Activated T-helper 17 cell treated with anti-CD3 and anti-CD28 coated beads, Interleukin-2, amount 50 U/mL, for 72 hours (primary cell): ENCODE data around the gene RPLP2. TPM values are rescaled to one million over a fixed set of nuclear protein-coding genes. Genes with fewer than 3 reads are reported as not detected.
A peak's percentile ranks its signal among the peaks of the same experiment; 100 is the strongest.

Experiments
- ATAC-seq: fragments of 150-1000 bp; cut with Tn5 transposase; replicated peaks from 2 replicates; pipeline ENCODE4 v1.10.0; 2021; ENCODE audit warnings: mild to moderate bottlenecking, moderate library complexity
- H3K27ac Mint-ChIP-seq: one replicate; pipeline ENCODE4 v1.8.0; 2022; ENCODE audit warnings: mixed read lengths
- H3K27me3 Mint-ChIP-seq: one replicate; pipeline ENCODE4 v1.8.0; 2022; ENCODE audit warnings: mixed read lengths
- H3K36me3 Mint-ChIP-seq: one replicate; pipeline ENCODE4 v1.8.0; 2022; ENCODE audit warnings: low read depth, mild to moderate bottlenecking, mixed read lengths
- H3K4me1 Mint-ChIP-seq: one replicate; pipeline ENCODE4 v1.8.0; 2022; ENCODE audit warnings: mixed read lengths
- H3K4me3 Mint-ChIP-seq: one replicate; pipeline ENCODE4 v1.8.0; 2022; ENCODE audit warnings: mild to moderate bottlenecking, mixed read lengths
- H3K9me3 Mint-ChIP-seq: one replicate; pipeline ENCODE4 v1.8.0; 2022; ENCODE audit warnings: mixed read lengths
- total RNA-seq, 2 donors: library from RNA; stranded (reverse); gene quantifications; one replicate each; pipeline ENCODE4 v1.2.3, GENCODE V29; 2022

Gene RPLP2
- total RNA-seq, 2 donors from 2014 or later, result 2,744 to 3,086 TPM

GRCh38 chr11:818396-819128 is 8.8 kb downstream of the RPLP2 start, which contains the start of gene PNPLA2:
Gene PNPLA2, plus strand, starts transcription at chr11:818914. Its CDS starts 805 bp downstream, at chr11:819719.
- no peaks in the 10 kb centered on the region for H3K4me1 Mint-ChIP-seq
- H3K27ac Mint-ChIP-seq, result peak within 1 kb of the TSS; percentile 52
- ATAC-seq, result no peak
- no peaks in the 10 kb centered on the region for H3K27me3 Mint-ChIP-seq
- peaks cover 21% of the 10 kb centered on the region for H3K36me3 Mint-ChIP-seq
- peak within 1 kb of the TSS; percentile 71 for H3K4me3 Mint-ChIP-seq
- no peaks in the 10 kb centered on the region for H3K9me3 Mint-ChIP-seq

GRCh38 chr11:819129-819931 is 9.6 kb downstream of the RPLP2 start:
- H3K4me3 Mint-ChIP-seq, result peak overlapping the region; percentile 71
- H3K36me3 Mint-ChIP-seq, result peaks cover 13% of the 10 kb centered on the region
- H3K27ac Mint-ChIP-seq, result no peak overlapping the region
- no peaks in the 10 kb centered on the region for H3K27me3 Mint-ChIP-seq
- H3K9me3 Mint-ChIP-seq, result no peaks in the 10 kb centered on the region
- no peaks in the 10 kb centered on the region for H3K4me1 Mint-ChIP-seq
- peak; percentile 88 for ATAC-seq

GRCh38 chr11:819943-820649 is 10.3 kb downstream of the RPLP2 start:
- Mint-ChIP-seq H3K36me3 (peaks cover 11% of the 10 kb centered on the region), H3K9me3 (no peaks in the 10 kb centered on the region), H3K27ac (peak overlapping the region; percentile 43), H3K4me3 (peak overlapping the region; percentile 71), H3K4me1 (no peaks in the 10 kb centered on the region), H3K27me3 (no peaks in the 10 kb centered on the region)
- peak; percentile 78 for ATAC-seq

GRCh38 chr11:820655-821511 is 11.1 kb downstream of the RPLP2 start:
- H3K27me3 Mint-ChIP-seq, result no peaks in the 10 kb centered on the region
- H3K36me3 Mint-ChIP-seq, result peaks cover 16% of the 10 kb centered on the region
- no peaks in the 10 kb centered on the region for H3K9me3 Mint-ChIP-seq
- no peaks in the 10 kb centered on the region for H3K4me1 Mint-ChIP-seq
- H3K27ac Mint-ChIP-seq, result peak overlapping the region; percentile 43
- no peak for ATAC-seq
- H3K4me3 Mint-ChIP-seq, result peak overlapping the region; percentile 71

GRCh38 chr11:821512-822371 is 12.0 kb downstream of the RPLP2 start:
- H3K36me3 Mint-ChIP-seq, result peaks cover 16% of the 10 kb centered on the region
- no peak for ATAC-seq

GRCh38 chr11:823441-824291 is 13.9 kb downstream of the RPLP2 start:
- Mint-ChIP-seq H3K27me3 (peaks cover 4% of the 10 kb centered on the region), H3K36me3 (peaks cover 16% of the 10 kb centered on the region)

More at GRCh38 chr11:821512-822371, 12.0 kb downstream of the RPLP2 start:
- Mint-ChIP-seq H3K4me3 (peak overlapping the region; percentile 71), H3K27ac (no peak overlapping the region), H3K27me3 (no peaks in the 10 kb centered on the region), H3K4me1 (no peaks in the 10 kb centered on the region), H3K9me3 (no peaks in the 10 kb centered on the region)

GRCh38 chr11:824292-824880 is 14.6 kb downstream of the RPLP2 start:
- Mint-ChIP-seq H3K9me3 (no peaks in the 10 kb centered on the region), H3K27ac (no peak overlapping the region), H3K27me3 (peaks cover 4% of the 10 kb centered on the region), H3K4me1 (peaks cover 6% of the 10 kb centered on the region), H3K4me3 (no peak overlapping the region), H3K36me3 (peaks cover 16% of the 10 kb centered on the region)
- no peak for ATAC-seq

More at GRCh38 chr11:823441-824291, 13.9 kb downstream of the RPLP2 start:
- H3K4me3 Mint-ChIP-seq, result no peak overlapping the region
- no peak for ATAC-seq
- H3K9me3 Mint-ChIP-seq, result no peaks in the 10 kb centered on the region
- H3K27ac Mint-ChIP-seq, result no peak overlapping the region
- H3K4me1 Mint-ChIP-seq, result peaks cover 6% of the 10 kb centered on the region

- Mint-ChIP-seq H3K27me3 (peaks cover 4% of the 10 kb centered on the region), H3K27ac (no peak overlapping the region), H3K36me3 (peaks cover 16% of the 10 kb centered on the region), H3K9me3 (no peaks in the 10 kb centered on the region), H3K4me1 (peaks cover 6% of the 10 kb centered on the region), H3K4me3 (no peak overlapping the region)
- ATAC-seq, result no peak
These were observed 15.2 kb downstream of the RPLP2 start for GRCh38 chr11:824942-825341.

GRCh38 chr11:825366-826226 is 15.8 kb downstream of the RPLP2 start:
- ATAC-seq, result no peak
- H3K4me1 Mint-ChIP-seq, result peaks cover 6% of the 10 kb centered on the region
- H3K27ac Mint-ChIP-seq, result no peak overlapping the region

GRCh38 chr11:826227-826621 is 16.5 kb downstream of the RPLP2 start:
- Mint-ChIP-seq H3K4me3 (peak overlapping the region; percentile 64), H3K4me1 (peaks cover 6% of the 10 kb centered on the region), H3K27me3 (peaks cover 4% of the 10 kb centered on the region), H3K36me3 (peaks cover 16% of the 10 kb centered on the region), H3K27ac (no peak overlapping the region), H3K9me3 (no peaks in the 10 kb centered on the region)
- no peak for ATAC-seq

More at GRCh38 chr11:825366-826226, 15.8 kb downstream of the RPLP2 start:
- peaks cover 4% of the 10 kb centered on the region for H3K27me3 Mint-ChIP-seq
- H3K36me3 Mint-ChIP-seq, result peaks cover 16% of the 10 kb centered on the region
- no peaks in the 10 kb centered on the region for H3K9me3 Mint-ChIP-seq
- no peak overlapping the region for H3K4me3 Mint-ChIP-seq

- H3K9me3 Mint-ChIP-seq, result no peaks in the 10 kb centered on the region
These were observed 17.0 kb downstream of the RPLP2 start for GRCh38 chr11:826836-827145.

More at GRCh38 chr11:826836-827145, 17.0 kb downstream of the RPLP2 start:
- ATAC-seq, result no peak
- peaks cover 16% of the 10 kb centered on the region for H3K36me3 Mint-ChIP-seq
- no peak overlapping the region for H3K27ac Mint-ChIP-seq
- H3K4me3 Mint-ChIP-seq, result peak overlapping the region; percentile 64
- peaks cover 6% of the 10 kb centered on the region for H3K4me1 Mint-ChIP-seq
- peaks cover 7% of the 10 kb centered on the region for H3K27me3 Mint-ChIP-seq
